HG03520 (cell line): ENCODE data around the gene VLDLR.

Source experiments
- ATAC-seq: cut with Tn5 transposase; IDR thresholded peaks from one replicate; pipeline ENCODE4 v1.9.1; 2021; ENCODE audit warnings: mild to moderate bottlenecking, moderate library complexity; ENCODE audit not compliant: unreplicated experiment

The VLDLR gene

GRCh38 chr9:2662496-2662895 is 40.9 kb downstream of the VLDLR start:
- ATAC-seq = no peak

GRCh38 chr9:2663461-2664173 is 42.0 kb downstream of the VLDLR start:
- ATAC-seq = no peak

GRCh38 chr9:2664174-2665065 is 42.8 kb downstream of the VLDLR start:
- ATAC-seq = no peak

GRCh38 chr9:2666569-2666968 is 45.0 kb downstream of the VLDLR start:
- no peak for ATAC-seq

GRCh38 chr9:2673161-2673560 is 51.6 kb downstream of the VLDLR start:
- ATAC-seq = no peak

- ATAC-seq = no peak
These were observed 52.7 kb downstream of the VLDLR start for GRCh38 chr9:2674141-2674824.

GRCh38 chr9:2675834-2676233 is 54.2 kb downstream of the VLDLR start:
- no peak for ATAC-seq

GRCh38 chr9:2676466-2676865 is 54.9 kb downstream of the VLDLR start:
- no peak for ATAC-seq

GRCh38 chr9:2677915-2678889 is 56.6 kb downstream of the VLDLR start:
- no peak for ATAC-seq

- ATAC-seq = no peak
These were observed 57.4 kb downstream of the VLDLR start for GRCh38 chr9:2679011-2679410.

GRCh38 chr9:2681981-2682380 is 60.4 kb downstream of the VLDLR start:
- no peak for ATAC-seq

GRCh38 chr9:2686911-2687310 is 65.3 kb downstream of the VLDLR start:
- no peak for ATAC-seq

GRCh38 chr9:2688636-2689035 is 67.0 kb downstream of the VLDLR start:
- ATAC-seq = no peak

- no peak for ATAC-seq
These were observed 69.6 kb downstream of the VLDLR start for GRCh38 chr9:2691212-2691611.

- no peak for ATAC-seq
These were observed 70.0 kb downstream of the VLDLR start for GRCh38 chr9:2691626-2692025.

- ATAC-seq = no peak
These were observed 71.5 kb downstream of the VLDLR start for GRCh38 chr9:2693056-2693455.

GRCh38 chr9:2697492-2697891 is 75.9 kb downstream of the VLDLR start:
- no peak for ATAC-seq

- ATAC-seq = no peak
These were observed 78.8 kb downstream of the VLDLR start for GRCh38 chr9:2700398-2700797.

GRCh38 chr9:2700909-2701550 is 79.4 kb downstream of the VLDLR start:
- no peak for ATAC-seq

- ATAC-seq = no peak
These were observed 82.9 kb downstream of the VLDLR start for GRCh38 chr9:2704504-2704903.
